GM18519 (cell line): ENCODE data around the gene TANK.
"Not testable (repeated sequence)": the region's sequence is repeated elsewhere in the genome, so short reads cannot be mapped to it uniquely, and the experiment has no call there.

ENCODE experiments used
- ATAC-seq: cut with Tn5 transposase; IDR thresholded peaks from one replicate; pipeline ENCODE4 v1.9.1; 2021; ENCODE audit warnings: mild to moderate bottlenecking, moderate library complexity; ENCODE audit not compliant: unreplicated experiment, low FRiP score

Gene TANK

DNA sequence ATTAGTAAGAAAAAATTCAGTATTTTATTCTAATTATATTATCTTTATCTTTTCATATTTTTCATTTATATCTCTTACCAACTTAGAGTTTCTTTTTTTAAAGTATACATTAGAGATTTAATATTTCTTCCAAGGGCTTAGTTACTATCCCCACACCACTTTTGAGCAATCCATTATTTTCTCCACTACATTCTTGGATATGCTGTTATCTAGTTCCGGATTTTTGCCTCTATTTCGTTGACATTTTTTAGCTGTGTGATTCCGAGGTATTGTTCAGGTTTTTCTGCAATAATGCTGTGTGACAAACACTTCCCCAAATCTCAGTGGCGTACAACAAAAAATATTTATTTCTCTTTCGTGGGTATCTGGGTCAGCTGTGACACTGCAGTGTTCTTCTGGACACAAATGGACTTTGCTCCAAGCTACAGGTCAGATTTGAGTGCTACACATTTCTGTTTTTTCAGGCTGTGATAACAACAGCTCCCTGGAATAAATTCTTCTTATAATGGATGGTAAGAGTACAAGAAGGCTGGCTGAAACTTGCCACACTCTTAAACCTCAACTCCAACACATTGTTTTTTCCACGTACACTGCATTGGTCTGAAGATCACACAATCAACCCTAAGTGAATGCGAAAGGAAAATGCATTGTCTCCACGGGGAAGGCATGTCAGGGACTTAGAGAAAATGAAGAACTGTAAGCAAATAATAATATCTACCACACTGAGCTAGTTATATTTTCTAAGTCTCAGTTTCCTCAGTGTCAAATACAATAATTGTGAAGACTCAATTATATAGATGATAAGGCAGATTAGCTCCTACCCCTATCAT is 97.1 kb downstream of the TANK start:
- no peak for ATAC-seq

DNA sequence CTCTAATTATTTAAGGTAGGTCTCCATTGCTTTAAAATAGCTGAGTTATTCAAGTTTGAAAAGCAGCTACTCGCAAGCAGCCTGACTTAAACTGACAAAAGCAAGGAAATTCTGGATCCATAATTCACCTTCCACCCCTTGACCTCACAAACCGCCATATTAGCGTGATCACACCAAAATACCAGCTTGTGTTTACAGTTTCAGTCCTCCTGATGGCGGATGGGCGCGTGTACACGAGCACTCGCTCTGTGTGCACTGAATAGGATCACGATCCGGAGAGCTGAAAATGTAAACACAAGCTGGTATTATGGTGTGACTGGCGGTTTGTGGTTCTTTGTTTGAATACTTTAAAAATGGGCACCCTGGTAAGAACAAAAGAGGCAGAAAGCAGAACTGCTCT is 105.6 kb downstream of the TANK start:
- ATAC-seq: no peak

DNA sequence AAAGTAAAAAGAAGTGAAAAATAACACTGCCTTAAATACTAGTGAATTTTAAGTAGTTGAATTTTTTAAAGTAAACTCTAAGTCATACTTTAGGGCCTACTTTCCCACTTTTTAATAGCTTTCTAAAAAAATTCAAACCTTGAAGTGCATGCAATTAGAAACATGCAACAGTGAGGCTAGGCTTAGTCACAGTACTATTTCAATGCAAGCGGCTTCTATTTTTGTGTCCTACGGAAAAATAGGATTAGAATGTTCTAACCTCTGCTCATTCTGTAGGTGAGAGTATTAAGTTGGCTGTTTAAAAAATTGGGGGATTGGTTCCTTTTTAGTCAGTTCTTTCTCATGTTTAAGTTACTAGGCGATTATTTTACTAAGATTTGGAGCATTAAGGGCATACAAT is 108.9 kb downstream of the TANK start:
- ATAC-seq: no peak

DNA sequence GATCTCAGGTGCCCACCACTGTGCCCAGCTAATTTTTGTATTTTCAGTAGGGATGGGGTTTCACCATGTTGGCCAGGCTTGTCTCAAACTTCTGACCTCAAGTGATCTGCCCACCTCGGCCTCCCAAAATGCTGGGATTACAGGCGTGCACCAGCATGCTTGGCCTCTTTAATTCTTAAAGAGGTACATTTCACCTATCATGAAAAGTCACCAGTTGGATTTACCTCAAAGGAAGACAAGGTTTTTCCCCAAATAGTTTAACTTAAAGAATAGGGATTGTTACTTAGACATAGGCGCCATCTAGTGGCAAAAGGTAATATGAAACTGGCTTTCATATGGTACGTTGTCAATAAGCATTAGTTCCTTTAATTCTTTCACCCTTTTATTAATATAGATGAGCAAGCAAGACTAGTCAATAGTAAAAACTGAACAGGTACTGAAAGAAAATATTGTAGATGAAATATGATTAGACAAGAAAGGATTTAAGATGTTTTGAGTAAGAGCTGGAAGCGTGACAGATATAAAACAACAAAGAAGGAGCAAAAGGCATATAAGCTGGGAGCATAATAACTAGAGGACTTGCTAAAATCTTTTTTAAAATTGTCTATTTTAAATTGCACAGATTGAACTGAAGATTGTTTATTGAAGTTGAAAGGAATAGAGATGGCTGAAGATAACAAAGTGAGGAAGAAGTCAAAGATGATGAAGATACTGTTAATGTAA is 113.0 kb downstream of the TANK start:
- peak; percentile 78 for ATAC-seq

DNA sequence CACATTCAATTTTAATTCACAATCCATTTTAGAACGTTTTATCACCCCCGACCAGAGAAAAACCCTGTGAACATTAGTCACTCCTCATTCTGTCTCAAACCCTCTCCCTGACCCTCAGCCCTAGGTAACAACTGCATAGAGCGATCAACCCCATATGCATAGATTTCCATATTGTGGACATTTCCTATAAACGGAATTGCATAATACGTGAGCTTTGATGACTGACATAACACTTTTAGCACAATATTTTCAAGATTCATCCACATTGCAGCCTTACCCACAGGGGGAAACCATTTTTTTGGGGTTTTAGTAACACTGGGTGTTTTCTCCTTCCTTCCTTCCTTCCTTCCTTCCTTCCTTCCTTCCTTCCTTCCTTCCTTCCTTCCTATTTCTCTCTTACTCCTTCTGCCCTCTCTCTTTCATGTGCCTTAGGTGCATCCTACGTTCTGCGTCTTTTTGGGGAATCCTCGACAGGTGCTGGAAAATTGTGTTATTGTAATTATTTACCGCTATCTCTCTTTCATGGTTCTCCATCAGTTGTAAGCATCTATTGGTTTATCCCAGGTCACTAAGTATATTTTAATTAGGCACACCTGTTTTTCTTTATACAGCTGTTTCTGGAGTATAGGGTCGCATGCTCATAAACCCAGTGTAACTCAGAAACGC is 118.5 kb downstream of the TANK start:
- not testable (repeated sequence) for ATAC-seq

DNA sequence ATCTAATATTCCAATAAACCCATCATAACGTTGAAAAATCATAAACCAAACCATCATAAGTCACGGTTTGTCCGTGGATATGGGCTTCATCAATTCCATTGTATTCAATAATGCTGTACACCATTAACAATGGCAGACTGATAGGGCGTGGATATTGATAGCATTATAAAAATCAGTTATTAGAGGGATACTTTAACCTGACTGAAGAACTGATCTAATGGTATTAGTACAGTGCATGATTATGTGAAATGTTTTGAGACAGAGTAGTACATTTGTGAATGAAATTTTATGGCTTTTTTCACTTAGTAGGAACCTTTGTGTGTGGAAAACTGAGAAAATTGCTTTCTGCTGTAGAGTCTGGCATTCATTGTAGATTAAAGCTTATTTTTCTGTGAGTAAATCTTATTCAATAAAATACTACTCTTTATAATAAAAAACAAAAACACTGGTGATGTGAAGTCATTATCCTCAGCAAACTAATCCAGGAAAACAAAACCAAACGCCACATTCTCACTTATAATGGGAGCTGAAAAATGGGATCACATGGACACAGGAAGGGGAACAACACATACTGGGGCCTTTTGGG is 119.1 kb downstream of the TANK start:
- not testable (repeated sequence) for ATAC-seq

DNA sequence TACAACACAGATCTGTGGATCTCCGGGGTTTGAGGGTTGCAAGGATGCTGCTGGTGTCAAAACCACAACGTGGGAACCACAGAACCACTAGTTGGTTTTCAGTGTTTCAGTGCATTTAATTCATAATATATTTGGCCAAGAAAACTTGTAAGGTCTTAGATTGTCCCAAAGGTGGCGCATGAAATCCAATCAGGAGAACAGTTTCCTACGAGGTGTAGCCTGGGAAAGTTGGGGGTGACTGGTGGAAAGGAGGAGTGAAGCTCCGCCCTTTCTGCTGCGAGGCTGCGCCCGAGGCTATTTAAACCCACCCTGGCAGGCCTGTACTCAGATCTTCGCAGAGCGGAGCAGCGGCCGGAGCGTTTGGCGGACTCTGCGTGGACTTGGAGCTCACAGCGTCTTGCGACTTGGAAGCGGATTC is 120.7 kb downstream of the TANK start:
- not testable (repeated sequence) for ATAC-seq

DNA sequence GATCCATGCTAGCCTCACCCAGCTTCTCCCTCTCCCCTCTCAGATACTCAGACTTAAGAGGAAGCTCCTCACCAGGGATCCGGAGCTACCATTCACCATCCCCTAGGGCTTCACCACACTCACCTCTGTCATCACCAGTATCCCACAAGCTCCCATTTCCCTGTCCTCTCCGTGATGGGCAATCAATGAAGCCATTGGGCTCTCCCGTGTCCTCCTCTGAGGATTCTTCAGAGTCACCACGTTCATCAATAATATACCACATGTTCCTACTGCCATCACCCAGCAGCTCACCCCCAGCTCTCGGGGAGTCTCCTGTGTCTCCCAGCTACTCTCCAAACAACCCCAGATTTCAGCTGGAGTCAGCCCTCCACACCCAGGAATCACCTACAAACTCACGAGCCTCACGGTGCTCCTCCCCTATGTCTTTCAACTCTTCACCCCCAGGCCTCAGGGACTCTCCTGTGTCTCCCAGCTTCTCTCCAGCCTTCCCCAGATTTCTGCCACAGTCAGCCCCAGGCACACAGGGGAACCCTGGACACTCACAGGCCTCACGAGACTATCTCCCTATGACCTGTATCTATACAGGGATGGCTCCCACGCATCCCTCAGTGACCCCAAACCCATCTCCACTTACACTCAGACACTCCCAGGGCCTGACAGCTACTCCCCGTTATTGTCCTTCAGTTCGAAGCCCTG is 121.5 kb downstream of the TANK start:
- ATAC-seq: not testable (repeated sequence)

DNA sequence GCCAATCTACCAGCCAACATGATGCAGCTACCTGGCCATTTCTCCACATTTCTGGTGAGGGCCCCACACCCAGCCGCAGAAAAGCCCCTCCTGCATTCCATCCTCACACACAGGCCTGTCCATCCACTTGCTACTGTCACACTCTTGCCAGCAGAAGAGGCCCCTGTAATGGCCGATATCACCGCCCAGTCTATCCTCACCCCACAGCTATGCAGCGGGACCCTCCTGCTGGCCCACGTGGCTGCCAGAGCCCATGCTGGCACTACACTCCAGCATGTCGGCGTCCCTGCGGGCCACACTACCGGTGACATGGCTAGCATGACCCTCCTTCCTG is 122.0 kb downstream of the TANK start:
- ATAC-seq: not testable (repeated sequence)

DNA sequence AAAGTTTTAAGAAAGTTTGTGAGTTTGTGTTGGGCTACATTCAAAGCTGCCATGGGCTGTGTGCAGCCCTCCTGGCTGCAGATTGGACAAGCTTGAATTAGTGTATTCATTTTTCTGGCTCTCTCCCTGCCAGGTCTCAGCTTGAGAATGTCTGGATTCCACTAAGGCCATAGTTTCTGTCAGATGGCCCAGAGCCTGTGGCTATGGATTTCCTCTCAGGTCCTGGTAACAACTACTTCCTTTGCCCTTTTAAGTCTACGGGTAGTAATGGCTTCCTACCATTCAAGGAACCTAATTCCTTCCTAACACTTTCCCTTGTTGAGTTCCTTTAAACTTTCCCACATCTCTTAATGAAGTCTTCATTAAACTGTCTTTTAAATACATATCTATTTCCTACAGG is 123.7 kb downstream of the TANK start:
- no peak for ATAC-seq
